Transverse colon (tissue), 3 donors: Measurements from ENCODE around the gene RSRP1.
A peak's percentile ranks its signal among the peaks of the same experiment; 100 is the strongest.

Source experiments
- POLR2A ChIP-seq: fragments of 450-650 bp; IDR thresholded peaks from one replicate; pipeline ENCODE4 v1.6.1; 2016; ENCODE audit warnings: antibody characterized with exemption, mild to moderate bottlenecking, moderate library complexity
- TF ChIP-seq, protein P1 (sequence below), 5 experiments: fragments of 200-600 bp in 3 of 5; fragments of 450-650 bp in 2 of 5; sonication (generic) in 3 of 5; IDR thresholded peaks; 1 replicate in 2 of 5; 2 replicates in 3 of 5; pipeline ENCODE4 v1.5.1; 2016 to 2017; ENCODE audit warnings: antibody characterized with exemption in 5 of 5, inconsistent platforms in 3 of 5, mild to moderate bottlenecking in 2 of 5, moderate library complexity in 1 of 5

DNA sequence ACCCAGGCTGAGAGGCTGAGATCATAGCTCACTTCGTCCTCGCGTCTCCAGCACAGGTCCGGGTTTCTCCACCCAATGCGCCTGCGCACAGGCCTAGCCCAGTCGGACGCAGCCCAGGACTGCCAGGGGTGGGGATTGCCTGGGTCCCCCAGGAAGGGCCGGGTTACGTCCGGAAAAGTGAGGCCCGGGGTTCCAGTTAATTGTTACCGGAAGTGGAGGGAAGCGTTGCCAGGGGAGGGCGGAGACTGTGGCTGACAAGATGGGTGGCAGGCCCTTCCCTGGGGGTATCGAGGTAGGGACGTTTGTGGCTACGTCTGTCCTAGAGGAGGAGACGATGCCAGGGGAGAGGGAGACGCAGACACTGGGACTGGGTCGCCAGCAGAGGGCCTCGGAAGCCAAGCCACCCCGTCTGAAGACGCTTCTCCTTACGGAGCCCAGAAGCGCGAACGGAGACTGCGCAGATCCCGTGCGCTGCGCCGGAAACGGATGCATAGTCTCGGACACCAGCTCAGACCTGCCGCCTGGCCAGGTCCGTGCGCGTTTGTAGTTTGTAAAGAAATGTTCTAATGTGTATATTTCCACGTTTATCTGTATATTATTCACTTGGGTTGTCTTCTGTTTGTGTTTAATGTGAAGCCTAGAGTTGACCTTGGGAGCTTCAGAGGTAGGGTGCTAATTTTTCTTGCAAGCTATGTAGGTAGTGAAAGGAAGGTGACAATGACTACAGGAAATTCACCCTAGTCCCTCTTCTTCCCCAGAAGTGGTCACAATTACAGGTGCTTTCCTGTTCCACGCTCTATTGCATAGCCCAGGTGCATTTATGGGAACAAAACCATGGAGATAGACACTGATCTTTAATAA, 7.3 kb downstream of the RSRP1 start:
- TF ChIP-seq, protein P1, sequence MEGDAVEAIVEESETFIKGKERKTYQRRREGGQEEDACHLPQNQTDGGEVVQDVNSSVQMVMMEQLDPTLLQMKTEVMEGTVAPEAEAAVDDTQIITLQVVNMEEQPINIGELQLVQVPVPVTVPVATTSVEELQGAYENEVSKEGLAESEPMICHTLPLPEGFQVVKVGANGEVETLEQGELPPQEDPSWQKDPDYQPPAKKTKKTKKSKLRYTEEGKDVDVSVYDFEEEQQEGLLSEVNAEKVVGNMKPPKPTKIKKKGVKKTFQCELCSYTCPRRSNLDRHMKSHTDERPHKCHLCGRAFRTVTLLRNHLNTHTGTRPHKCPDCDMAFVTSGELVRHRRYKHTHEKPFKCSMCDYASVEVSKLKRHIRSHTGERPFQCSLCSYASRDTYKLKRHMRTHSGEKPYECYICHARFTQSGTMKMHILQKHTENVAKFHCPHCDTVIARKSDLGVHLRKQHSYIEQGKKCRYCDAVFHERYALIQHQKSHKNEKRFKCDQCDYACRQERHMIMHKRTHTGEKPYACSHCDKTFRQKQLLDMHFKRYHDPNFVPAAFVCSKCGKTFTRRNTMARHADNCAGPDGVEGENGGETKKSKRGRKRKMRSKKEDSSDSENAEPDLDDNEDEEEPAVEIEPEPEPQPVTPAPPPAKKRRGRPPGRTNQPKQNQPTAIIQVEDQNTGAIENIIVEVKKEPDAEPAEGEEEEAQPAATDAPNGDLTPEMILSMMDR (IDR thresholded peaks at IDR 0.05) = peak; percentile 42 to 77 (median 50)
- peak; percentile 65 for TF ChIP-seq POLR2A
